Heart left ventricle (tissue), 16 donors: ENCODE results near the gene DEPDC1B. TPM values are rescaled to one million over a fixed set of nuclear protein-coding genes. Genes with fewer than 3 reads are reported as not detected.

ENCODE experiments used
- ATAC-seq, 4 donors: fragments of 200-7000 bp; cut with Tn5 transposase; one replicate each; pipeline ENCODE4 v1.9.1; 2020 to 2022; ENCODE audit warnings: moderate library complexity in 4 of 4, mild to moderate bottlenecking in 3 of 4, moderate number of reproducible peaks in 1 of 4
- DNase-seq, 5 donors: peaks; one replicate each; pipeline ENCODE4 v3.0.0-alpha.2; 2020
- H3K27ac ChIP-seq, 12 donors: fragments of 200-600 bp; sonication (generic) in 4 of 12; one replicate each; pipeline versions ENCODE4 v1.5.0 to v1.8.0; 2016 to 2022; ENCODE audit warnings: mild to moderate bottlenecking in 2 of 12
- H3K27me3 ChIP-seq, 9 donors: fragments of 200-600 bp; sonication (generic) in 2 of 9; one replicate each; pipeline versions ENCODE4 v1.5.1 to v1.8.0; 2016 to 2022; ENCODE audit warnings: mild to moderate bottlenecking in 3 of 9
- H3K36me3 ChIP-seq, 9 donors: fragments of 200-600 bp; sonication (generic) in 2 of 9; one replicate each; pipeline versions ENCODE4 v1.5.0 to v1.8.0; 2018 to 2022; ENCODE audit warnings: mild to moderate bottlenecking in 2 of 9
- H3K4me1 ChIP-seq, 12 donors: fragments of 200-600 bp; sonication (generic) in 4 of 12; one replicate each; pipeline versions ENCODE4 v1.5.0 to v1.8.0; 2016 to 2022; ENCODE audit warnings: mild to moderate bottlenecking in 3 of 12
- H3K4me3 ChIP-seq, 12 donors: fragments of 200-600 bp; sonication (generic) in 4 of 12; one replicate each; pipeline versions ENCODE4 v1.5.0 to v1.8.0; 2017 to 2022; ENCODE audit warnings: mild to moderate bottlenecking in 9 of 12, moderate library complexity in 4 of 12
- H3K9me3 ChIP-seq, 12 donors: fragments of 200-600 bp; sonication (generic) in 4 of 12; one replicate each; pipeline versions ENCODE4 v1.5.0 to v1.8.0; 2016 to 2022; ENCODE audit warnings: mild to moderate bottlenecking in 1 of 12
- POLR2A ChIP-seq, 2 donors: fragments of 450-650 bp; IDR thresholded peaks; one replicate each; pipeline ENCODE4 v1.6.1; 2017; ENCODE audit warnings: antibody characterized with exemption in 2 of 2, mild to moderate bottlenecking in 2 of 2, moderate library complexity in 2 of 2
- WGBS, 4 donors: extraction: QIAGEN DNeasy Blood & Tissue Kit in 2 of 4; methylation state at CpG; one replicate each; pipeline versions ENCODE4 v1.1.5 to v1.1.7; 2013 to 2018; 5-methylcytosine and 5-hydroxymethylcytosine counted together
- intact Hi-C, 10 donors: fragments of 100-400 bp; cut with DNase I; formaldehyde crosslinking; loops; one replicate each; pipeline versions ENCODE4 v1.11.1 to v1.14.2; 2022
- polyA plus RNA-seq, 2 donors: library from polyadenylated mRNA; stranded (reverse); fragments of 200-250 nt; gene quantifications; one replicate each; pipeline ENCODE4 v1.2.3, GENCODE V29; 2013
- total RNA-seq, 9 donors: library from RNA; depleted of rRNA in 2 of 9; stranded (reverse); fragments of >200 nt in 2 of 9; fragmentation: NEBNext Ultra II Directional in 3 of 9; extraction: Animal tissue kit (Norgen Biotek cat#: 25700) in 3 of 9; gene quantifications; one replicate each; pipeline versions ENCODE4 v1.1.0 to v1.2.4, GENCODE V29; 2016 to 2023
- TF ChIP-seq, protein P1 (sequence below), 12 donors: fragments of 200-600 bp; sonication (generic) in 4 of 12; IDR thresholded peaks; one replicate each; pipeline versions ENCODE4 v1.5.0 to v1.8.0; 2018 to 2022; ENCODE audit warnings: antibody characterized with exemption in 12 of 12, mild to moderate bottlenecking in 5 of 12
- donor health status: ischemic (EF 13 %, LVEDD 7.1; RV severe dilation, severe dysfunction).
- donor health status: healthy with polysubstance abuse.
- donor health status: DM: no; HTN: yes; CAD: no.
- donor health status: DM: no; HTN: no; CAD: no.
- donor health status: ischemic (EF 25% LVEDD 6.9; RV normal size, moderate dysfunction).
- donor health status: ischemic (EF 25% LVEDD 5.7; RV mildly dilated, moderate dysfunction).
- donor health status: healthy.
- donor health status: DM: yes; HTN: yes; CAD: no.
- donor health status: ischemic (EF 35%, LVEDD 5.7; RV mildly dilated, moderate dysfunction).
- donor health status: nonischemic (EF 11% LVEDD 7.7; RV severe dilation, severe dysfunction).
- donor health status: DM: yes; HTN: yes; CAD: no.
- donor health status: PGD.
- donor health status: ischemic (EF 29% LVEDD 5.4; RV normal size, mild dysfunction).
- donor health status: nonischemic (EF 23%, LVEDD 6.1; RV moderate dilation, normal function).

DEPDC1B gene
- total and polyA plus RNA-seq, 11 donors, result 0.10 to 3.1 (median 0.31) TPM; not detected in 5

GRCh38 chr5:60640901-60641300 lies 59.1 kb downstream of the DEPDC1B start:
- TF ChIP-seq POLR2A (IDR thresholded peaks at IDR 0.05), result no peak
- TF ChIP-seq, protein P1, sequence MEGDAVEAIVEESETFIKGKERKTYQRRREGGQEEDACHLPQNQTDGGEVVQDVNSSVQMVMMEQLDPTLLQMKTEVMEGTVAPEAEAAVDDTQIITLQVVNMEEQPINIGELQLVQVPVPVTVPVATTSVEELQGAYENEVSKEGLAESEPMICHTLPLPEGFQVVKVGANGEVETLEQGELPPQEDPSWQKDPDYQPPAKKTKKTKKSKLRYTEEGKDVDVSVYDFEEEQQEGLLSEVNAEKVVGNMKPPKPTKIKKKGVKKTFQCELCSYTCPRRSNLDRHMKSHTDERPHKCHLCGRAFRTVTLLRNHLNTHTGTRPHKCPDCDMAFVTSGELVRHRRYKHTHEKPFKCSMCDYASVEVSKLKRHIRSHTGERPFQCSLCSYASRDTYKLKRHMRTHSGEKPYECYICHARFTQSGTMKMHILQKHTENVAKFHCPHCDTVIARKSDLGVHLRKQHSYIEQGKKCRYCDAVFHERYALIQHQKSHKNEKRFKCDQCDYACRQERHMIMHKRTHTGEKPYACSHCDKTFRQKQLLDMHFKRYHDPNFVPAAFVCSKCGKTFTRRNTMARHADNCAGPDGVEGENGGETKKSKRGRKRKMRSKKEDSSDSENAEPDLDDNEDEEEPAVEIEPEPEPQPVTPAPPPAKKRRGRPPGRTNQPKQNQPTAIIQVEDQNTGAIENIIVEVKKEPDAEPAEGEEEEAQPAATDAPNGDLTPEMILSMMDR (IDR thresholded peaks at IDR 0.05), result no peak
- Histone ChIP-seq H3K4me1 (no peaks in the 10 kb centered on the region), H3K4me3 (no peak overlapping the region), H3K9me3 (peaks cover 0 to 2% (median 0%) of the 10 kb centered on the region in 12 donors), H3K36me3 (no peaks in the 10 kb centered on the region), H3K27ac (no peak overlapping the region), H3K27me3 (no peaks in the 10 kb centered on the region)
- WGBS, 4 donors, result 95 to 100% (median 98%) methylated on average over 1 of the region's 1 CpG
- intact Hi-C loops, result loop anchor here in 1 of 10 donors (10.0 kb wide), 1 partner anchor 826 kb away; no protein-coding TSS in a partner anchor
- DNase-seq (no peak), ATAC-seq (no peak)

DNA sequence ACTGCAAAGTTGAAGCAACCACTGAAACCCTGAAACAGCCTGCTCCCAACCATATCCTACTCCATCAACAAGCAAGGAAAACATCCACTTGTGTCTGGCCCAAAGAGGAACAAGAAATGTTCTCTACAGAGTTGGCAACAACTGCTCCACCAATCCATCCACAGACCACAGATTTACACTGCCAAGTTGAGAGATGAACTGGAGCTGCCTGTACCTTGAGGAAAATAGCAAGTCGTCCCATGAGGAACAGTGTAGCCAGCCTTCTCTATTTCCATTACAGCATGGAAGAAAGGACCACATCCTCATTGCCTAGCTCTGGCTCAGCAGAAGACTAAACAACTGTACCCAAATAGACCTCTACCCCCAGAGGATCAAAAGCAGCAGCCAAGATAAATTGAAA lies 60.4 kb downstream of the DEPDC1B start:
- intact Hi-C loops, result no loop called here
- peaks cover 0 to 3% (median 0%) of the 10 kb centered on the region in 12 donors for H3K9me3 ChIP-seq
- H3K27me3 ChIP-seq, result no peaks in the 10 kb centered on the region
- no peaks in the 10 kb centered on the region for H3K36me3 ChIP-seq
- WGBS, 4 donors, result 77 to 93% (median 83%) methylated on average over 1 of the region's 1 CpG
- no peak for DNase-seq
- no peak overlapping the region for H3K27ac ChIP-seq
- TF ChIP-seq, protein P1 (IDR thresholded peaks at IDR 0.05), result no peak
- TF ChIP-seq POLR2A (IDR thresholded peaks at IDR 0.05), result no peak
- H3K4me1 ChIP-seq, result no peaks in the 10 kb centered on the region
- no peak overlapping the region for H3K4me3 ChIP-seq
- ATAC-seq, result no peak

GRCh38 chr5:60638300-60638699 lies 61.7 kb downstream of the DEPDC1B start:
- no peak for ATAC-seq
- Histone ChIP-seq H3K36me3 (no peaks in the 10 kb centered on the region), H3K4me3 (no peak overlapping the region), H3K27ac (no peak overlapping the region), H3K27me3 (no peaks in the 10 kb centered on the region), H3K9me3 (peaks cover 0 to 3% (median 0%) of the 10 kb centered on the region in 12 donors), H3K4me1 (no peaks in the 10 kb centered on the region)
- TF ChIP-seq POLR2A (IDR thresholded peaks at IDR 0.05), result no peak
- TF ChIP-seq, protein P1 (IDR thresholded peaks at IDR 0.05), result no peak
- intact Hi-C loops, result no loop called here
- no peak for DNase-seq

- no peak for TF ChIP-seq POLR2A (IDR thresholded peaks at IDR 0.05)
- TF ChIP-seq, protein P1 (IDR thresholded peaks at IDR 0.05), result no peak
- no peak overlapping the region for H3K27ac ChIP-seq
- no peaks in the 10 kb centered on the region for H3K36me3 ChIP-seq
- intact Hi-C loops, result no loop called here
- no peak for DNase-seq
- H3K9me3 ChIP-seq, result peaks cover 0 to 3% (median 0%) of the 10 kb centered on the region in 12 donors
- no peak for ATAC-seq
- no peaks in the 10 kb centered on the region for H3K27me3 ChIP-seq
- WGBS, 4 donors, result 97 to 99% (median 98%) methylated on average over 4 of the region's 4 CpGs
- H3K4me3 ChIP-seq, result no peak overlapping the region
- no peaks in the 10 kb centered on the region for H3K4me1 ChIP-seq
Measured at GRCh38 chr5:60636644-60637043, 63.3 kb downstream of the DEPDC1B start.
